ENCODE results near the gene CCDC33.

DNA sequence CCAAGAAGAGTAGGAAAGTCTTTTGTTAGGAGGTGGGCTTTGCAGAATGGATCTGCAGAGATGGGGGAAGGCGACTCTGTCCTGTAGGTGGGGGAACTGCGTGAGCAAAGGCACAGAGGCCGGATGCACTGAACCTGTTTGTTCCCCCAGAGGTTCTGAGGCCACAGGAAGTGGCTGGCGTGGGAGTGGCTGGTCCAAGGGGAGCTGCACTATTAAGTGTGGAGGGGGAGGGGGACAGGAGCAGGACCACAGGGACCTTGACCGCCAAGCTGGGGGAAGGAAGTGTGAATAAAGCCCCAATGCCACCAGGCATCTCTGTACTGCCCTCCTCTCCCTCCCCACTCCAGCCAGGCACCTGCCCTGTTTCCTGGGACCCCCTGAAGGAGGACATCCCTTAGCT, 79.5 kb downstream of the CCDC33 start:
- TF ChIP-seq, protein P1, sequence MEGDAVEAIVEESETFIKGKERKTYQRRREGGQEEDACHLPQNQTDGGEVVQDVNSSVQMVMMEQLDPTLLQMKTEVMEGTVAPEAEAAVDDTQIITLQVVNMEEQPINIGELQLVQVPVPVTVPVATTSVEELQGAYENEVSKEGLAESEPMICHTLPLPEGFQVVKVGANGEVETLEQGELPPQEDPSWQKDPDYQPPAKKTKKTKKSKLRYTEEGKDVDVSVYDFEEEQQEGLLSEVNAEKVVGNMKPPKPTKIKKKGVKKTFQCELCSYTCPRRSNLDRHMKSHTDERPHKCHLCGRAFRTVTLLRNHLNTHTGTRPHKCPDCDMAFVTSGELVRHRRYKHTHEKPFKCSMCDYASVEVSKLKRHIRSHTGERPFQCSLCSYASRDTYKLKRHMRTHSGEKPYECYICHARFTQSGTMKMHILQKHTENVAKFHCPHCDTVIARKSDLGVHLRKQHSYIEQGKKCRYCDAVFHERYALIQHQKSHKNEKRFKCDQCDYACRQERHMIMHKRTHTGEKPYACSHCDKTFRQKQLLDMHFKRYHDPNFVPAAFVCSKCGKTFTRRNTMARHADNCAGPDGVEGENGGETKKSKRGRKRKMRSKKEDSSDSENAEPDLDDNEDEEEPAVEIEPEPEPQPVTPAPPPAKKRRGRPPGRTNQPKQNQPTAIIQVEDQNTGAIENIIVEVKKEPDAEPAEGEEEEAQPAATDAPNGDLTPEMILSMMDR (IDR thresholded peaks at IDR 0.05; ENCODE audit: borderline replicate concordance, extremely low read depth, low read length, poor library complexity, severe bottlenecking), result no peak
- TF ChIP-seq EZH2 (IDR thresholded peaks at IDR 0.05; ENCODE audit: borderline replicate concordance, low read depth, low read length, severe bottlenecking), result no peak

Data from DND-41 (cell line).